Measurements from ENCODE around the gene ASTN1. TPM values are rescaled to one million over a fixed set of nuclear protein-coding genes. Genes with fewer than 3 reads are reported as not detected.
"Not testable (repeated sequence)": the region's sequence is repeated elsewhere in the genome, so short reads cannot be mapped to it uniquely, and the experiment has no call there.

Gene ASTN1
- total RNA-seq, 2 donors from 2014 or later: 0.06 to 0.39 TPM

DNA sequence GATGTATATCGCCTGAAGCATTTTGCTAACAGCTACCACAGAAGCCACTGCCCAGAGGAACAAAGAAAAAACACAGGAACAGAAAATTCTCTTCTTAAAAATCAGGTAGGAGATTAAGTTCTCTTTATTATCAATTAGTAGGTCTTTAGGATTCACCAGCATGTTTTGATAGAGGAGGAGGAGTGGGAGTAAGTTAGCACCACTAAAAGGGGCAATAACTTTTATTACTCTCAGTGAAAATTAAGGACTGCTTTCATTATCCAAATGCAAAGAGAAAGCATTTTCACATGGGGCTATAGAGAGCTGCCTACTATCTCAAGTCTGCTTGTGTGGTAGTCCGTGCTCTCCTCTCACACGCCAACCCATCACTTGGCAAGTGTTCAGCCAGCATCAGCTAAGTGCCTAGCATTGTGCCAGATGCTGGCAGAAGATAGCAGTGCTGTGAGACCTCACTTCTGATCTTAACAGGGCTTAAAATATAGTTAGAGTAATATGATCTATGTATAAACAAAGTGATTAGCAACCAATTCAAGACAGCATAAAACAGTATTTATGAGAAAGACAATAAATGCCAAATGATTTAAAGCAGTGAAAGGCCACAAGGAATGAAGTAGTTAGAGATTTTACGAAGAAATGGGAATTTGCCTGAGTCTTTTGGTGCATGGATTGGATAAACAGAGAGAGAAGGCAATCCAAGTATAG lies 39.8 kb downstream of the ASTN1 start:
- DNase-seq (no peak), ATAC-seq (no peak)
- intact Hi-C loops (cut with DNase I, micrococcal nuclease): no loop called here

DNA sequence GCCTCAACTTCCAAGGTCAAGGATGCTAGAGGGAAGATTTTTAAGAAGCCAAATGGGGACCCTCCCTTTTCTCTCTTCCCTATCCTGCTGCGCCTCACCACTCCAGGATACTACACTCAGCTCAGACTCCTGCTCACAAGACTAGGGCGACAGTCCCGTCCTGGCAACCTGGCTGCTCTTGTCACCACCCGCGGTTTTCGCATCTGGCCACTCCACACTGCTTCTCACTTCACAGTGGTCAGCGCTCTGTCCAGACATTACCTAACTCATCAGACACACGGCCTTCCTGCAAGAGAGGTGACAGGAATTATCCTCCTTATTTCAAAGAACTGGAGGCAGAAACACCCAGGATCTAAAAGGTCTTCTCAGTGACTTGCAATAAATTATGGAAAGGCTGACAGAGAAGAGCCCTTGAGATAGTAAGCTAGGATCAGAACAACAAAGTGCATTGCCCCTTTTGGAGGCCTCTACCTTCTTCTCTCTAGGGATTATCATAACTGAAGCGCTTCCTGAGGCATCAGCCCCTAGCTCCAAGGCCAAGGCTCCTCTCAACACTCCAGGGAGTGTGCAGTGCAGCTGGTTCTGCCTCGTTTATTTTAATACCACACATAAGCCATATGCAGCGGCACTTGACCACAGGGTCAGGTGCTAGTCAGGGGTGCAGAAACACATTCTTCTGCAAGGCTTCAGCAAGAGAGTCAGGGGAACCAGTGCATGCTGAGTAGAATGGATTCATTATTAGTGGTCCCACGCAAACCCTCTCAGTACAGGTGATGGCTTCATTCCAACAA lies 41.9 kb downstream of the ASTN1 start:
- intact Hi-C loops (cut with DNase I, micrococcal nuclease): no loop called here
- no peak for DNase-seq
- no peak for ATAC-seq

DNA sequence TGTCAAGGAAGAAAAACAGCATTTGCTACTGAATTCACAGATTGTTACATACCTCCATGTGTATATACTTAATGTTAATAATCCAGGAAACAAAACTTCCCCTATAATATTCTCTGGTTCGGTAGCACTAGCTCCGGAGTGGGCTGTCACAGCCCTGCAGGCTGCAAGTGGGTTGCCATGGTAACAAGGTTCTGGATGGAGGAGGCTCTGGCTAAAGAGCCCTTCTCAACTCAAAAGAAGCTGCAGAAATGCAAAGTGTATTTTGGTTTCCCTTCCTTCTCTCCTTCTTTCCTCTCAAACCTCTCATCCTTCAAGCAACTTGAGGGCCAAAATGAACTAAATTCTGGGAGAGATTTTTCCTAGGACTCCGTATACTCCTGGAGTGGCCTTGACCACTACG lies 45.2 kb downstream of the ASTN1 start:
- intact Hi-C loops (cut with DNase I, micrococcal nuclease): no loop called here
- DNase-seq (no peak), ATAC-seq (no peak)

DNA sequence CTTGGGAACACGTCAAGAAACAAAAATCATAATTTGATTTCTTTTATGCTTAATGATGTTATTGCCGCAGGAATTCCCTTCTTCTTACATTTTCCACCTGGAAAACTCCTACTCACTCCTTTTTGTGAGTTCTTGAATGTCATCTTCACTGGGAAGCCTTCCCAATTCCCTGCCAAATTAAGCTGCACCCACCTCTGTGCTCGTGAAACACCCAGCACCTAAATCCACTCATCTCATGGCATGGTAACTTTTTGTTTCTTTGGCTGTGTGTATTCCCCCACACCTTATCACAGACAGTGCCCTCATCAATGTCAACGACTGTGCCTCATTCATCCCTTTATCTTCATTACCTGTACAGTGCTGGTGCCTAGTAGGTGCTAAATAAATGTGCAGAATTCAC lies 45.6 kb downstream of the ASTN1 start:
- DNase-seq: no peak
- intact Hi-C loops (cut with DNase I, micrococcal nuclease): no loop called here

DNA sequence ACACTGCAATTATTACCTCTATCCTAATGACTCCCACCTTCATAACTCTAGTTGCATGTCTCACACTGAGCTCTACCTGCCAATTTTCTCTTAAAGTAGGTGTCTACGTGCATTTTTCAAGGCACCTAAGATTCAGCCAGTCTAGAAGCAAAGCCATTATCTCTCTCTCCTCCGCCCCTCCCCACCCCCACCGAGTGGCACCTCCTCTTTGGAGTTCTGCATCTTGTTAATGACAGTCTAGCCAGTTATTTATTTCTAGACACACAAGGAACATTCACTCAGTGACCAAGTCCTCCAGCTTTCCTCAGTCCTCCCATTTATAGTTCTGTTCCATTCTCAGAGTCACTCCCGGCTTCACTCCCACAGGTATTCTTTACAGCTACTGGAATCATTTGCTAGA lies 47.6 kb downstream of the ASTN1 start:
- intact Hi-C loops (cut with DNase I, micrococcal nuclease): no loop called here

More for the DNA sequence above, 45.6 kb downstream of the ASTN1 start:
- no peak for ATAC-seq

DNA sequence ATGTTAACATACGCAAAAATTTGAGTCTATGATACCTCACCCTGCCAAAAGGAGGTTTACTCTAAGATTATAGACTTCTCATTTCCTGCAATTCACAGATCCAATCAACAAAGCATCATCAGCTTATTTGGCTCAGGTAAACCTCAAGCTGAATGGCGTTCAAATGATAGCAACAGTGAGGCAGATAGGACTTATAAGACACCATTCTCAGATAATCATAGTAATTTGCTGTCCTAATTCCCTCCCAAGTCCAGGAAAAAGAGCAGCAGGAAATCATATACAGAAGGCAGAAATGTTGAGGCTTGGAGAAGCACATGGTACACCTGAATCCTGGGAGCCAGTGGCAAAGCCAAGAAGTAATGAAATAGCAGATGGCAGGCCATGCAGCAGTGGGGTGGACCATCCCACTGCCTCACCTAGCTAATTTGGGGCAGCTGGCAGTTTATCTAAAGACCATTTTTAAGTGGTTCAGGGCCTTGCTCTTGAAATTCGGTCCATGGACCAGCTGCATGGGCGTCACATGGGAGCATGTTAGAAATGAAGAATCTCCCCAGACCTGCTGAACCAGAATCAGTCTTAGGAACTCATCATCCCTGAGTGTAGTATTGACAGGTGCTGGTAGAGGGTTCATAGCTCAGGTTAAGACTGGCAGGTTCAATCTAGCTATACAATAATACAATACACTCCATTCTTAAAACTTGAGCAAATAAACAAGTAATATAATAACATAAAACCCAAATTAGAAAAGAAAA lies 57.7 kb downstream of the ASTN1 start:
- DNase-seq: no peak
- ATAC-seq: no peak
- intact Hi-C loops (cut with DNase I, micrococcal nuclease): no loop called here

More for the DNA sequence above, 47.6 kb downstream of the ASTN1 start:
- no peak for DNase-seq
- no peak for ATAC-seq

DNA sequence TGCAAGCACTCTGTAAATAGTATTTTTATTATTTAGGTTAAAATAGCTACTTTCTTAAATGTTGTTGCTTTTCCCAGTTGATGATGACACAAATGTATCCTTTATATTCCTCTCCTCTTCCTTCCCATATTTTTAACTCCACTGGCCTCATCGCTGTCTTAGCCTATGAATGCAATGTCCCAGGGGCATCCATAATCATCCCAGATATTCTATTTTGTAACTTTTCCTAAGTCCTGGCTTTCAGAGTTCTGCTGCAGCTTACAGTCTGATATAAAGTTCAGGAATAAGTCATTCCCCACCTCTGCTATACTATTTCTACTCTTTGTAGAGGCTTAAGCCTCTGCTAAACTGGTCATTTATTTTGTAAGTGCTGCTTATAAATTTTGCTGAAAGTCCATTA lies 58.3 kb downstream of the ASTN1 start:
- intact Hi-C loops (cut with DNase I, micrococcal nuclease): no loop called here
- DNase-seq (no peak), ATAC-seq (no peak)

DNA sequence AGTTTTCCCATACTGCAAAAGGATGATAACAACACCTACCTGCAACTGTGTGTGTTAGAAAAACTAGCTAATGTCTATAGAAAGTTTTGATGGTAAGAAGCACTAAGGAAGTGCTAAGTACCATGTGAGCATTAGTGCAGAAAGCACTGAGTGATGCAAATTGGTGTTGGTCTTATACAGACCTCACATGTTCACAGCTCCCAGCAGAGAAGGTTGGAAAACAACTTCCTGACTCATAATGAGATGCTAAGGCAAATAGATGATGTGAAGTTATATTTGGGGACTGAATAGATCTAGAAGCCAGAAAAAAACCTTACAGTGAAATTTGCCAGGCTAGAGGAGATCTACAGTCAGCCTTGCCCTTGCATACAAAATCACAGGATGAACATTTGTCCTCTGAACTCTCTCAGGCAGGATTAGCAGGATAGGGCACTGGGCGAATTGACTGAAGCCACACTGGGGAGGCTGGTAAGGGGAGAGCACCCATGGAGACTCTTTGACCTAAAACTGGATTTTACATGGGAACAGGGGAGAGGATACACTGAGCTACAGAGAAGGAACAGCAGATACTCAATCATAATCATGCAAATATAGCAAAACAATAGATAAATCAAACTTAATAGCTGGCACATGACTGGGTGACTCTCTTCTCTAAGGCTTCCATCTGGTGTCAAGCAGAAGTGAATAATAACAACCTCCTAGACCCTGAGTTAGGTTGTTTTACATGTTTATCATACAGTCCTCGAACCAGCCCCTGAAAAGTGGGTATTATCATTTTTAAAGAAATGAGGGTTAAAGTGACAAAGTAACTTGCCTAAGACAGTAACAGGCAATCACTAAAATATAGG lies 61.3 kb downstream of the ASTN1 start:
- intact Hi-C loops (cut with DNase I, micrococcal nuclease): no loop called here
- no peak for ATAC-seq

DNA sequence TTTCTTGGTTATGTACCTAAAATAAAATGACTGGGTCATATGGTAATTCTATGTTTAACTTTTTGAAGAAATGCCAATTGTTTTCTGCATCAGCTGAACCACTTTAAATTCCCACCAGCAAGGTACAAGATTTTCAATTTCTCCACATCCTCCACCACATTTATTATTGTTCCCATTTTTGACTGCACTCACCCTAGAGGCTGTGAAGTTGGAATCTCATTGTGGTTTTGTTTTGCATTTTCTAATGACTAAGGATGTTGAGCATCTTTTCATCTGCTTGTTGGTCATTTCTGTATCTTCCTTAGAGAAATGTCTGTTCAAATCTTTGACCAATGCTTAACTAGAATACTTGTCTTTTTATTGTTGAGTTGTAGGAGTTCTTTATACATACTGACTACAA lies 72.5 kb downstream of the ASTN1 start:
- intact Hi-C loops (cut with DNase I, micrococcal nuclease): no loop called here
- no peak for DNase-seq
- no peak for ATAC-seq

More for the DNA sequence above, 61.3 kb downstream of the ASTN1 start:
- DNase-seq: no peak

DNA sequence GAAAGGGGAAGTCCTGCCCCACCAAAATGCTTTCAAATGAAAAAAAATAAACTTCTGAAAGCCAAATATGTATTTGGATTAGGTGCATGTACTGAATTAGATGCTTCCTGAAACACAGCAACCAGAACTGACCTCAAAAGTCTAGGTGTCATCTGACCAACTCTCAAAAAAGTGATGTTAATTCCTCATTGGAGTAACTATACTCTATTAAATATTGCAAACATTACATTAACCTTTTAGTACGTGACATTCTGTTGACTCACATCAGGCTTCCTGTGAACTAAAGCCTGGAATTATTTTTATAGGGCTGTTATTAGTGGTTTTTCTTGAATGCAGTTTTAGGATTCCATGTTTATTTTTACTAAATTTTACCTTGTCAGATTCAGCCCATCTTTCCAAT lies 73.5 kb downstream of the ASTN1 start:
- intact Hi-C loops (cut with DNase I, micrococcal nuclease): no loop called here
- no peak for DNase-seq

DNA sequence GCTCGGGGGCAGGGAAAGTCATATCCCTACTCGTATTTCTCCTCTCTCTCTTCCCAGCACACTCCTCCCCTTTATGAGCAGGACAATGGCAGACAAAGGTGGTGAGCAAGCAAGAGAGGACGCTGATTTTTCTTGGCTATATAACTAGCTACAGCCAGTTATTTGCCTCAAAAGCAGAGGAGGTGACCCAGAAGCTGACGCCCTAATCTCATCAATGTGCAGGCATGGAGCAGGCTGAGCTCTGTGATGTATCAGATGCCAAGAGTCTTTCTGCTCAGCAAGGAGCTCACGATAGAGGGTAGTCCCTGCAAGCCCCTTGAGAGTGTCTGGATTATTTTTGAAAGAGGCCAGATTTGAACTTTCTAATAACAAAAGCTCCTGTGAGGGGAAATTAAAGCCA lies 75.5 kb downstream of the ASTN1 start:
- DNase-seq: no peak
- no peak for ATAC-seq
- intact Hi-C loops (cut with DNase I, micrococcal nuclease): no loop called here

More for the DNA sequence above, 73.5 kb downstream of the ASTN1 start:
- no peak for ATAC-seq

DNA sequence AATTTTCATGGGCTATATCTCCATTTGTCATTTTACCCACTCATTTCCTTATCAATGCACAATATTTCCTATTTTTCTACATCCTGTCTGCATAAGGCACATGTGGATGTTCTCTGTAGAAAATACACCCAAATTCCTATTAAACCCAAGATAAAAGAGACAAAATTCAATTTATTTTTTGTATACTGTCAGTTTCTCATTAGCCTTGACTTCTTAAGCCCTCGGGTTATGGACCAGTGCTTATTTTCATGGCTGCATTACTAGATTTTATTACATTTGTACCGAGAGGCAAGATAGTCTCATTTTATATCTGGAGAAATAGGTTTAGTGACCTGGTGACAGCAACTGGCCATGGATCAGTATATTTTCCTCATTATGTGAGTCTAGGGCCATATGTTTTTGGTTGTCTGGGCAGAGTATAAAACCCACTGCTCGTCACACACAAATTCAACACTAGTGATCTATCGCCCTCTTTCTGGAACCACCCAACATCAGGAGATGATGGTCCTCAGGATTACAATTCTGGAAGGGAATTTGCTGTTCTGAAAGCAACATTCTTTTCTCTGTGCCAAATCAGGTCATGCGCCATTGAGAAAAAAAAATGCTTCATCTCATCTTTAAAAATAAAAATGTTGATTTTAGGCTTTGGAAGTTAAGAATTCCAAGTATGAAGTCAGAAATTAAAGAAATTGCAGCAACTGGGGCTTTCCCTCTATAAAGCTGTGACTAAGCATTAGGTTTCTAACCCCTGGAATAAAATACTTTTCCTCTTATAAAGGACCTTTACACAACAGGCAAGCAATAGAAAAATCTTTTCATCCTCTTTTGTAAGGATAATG lies 81.4 kb downstream of the ASTN1 start:
- DNase-seq: no peak
- intact Hi-C loops (cut with DNase I, micrococcal nuclease): no loop called here
- ATAC-seq: no peak

DNA sequence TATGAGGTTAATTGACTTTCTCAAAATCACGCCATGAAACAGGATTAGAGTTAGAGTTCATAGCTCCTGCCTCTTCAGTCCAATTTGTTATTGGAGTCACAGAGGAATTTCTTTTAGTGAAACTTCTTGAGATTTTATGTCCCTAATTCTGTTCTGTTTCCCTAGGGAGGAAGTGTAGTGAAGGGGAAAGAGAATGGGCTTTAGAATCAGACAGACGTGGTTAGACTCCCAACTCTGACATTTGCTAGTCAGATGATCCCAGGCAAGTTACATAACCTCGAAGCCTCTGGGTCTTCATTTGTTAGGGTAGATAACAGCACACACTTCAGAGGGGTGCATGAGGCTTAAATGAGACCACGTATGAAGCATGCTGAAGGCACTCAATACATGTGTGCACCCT lies 83.9 kb downstream of the ASTN1 start:
- ATAC-seq: no peak
- no peak for DNase-seq
- intact Hi-C loops (cut with DNase I, micrococcal nuclease): no loop called here

DNA sequence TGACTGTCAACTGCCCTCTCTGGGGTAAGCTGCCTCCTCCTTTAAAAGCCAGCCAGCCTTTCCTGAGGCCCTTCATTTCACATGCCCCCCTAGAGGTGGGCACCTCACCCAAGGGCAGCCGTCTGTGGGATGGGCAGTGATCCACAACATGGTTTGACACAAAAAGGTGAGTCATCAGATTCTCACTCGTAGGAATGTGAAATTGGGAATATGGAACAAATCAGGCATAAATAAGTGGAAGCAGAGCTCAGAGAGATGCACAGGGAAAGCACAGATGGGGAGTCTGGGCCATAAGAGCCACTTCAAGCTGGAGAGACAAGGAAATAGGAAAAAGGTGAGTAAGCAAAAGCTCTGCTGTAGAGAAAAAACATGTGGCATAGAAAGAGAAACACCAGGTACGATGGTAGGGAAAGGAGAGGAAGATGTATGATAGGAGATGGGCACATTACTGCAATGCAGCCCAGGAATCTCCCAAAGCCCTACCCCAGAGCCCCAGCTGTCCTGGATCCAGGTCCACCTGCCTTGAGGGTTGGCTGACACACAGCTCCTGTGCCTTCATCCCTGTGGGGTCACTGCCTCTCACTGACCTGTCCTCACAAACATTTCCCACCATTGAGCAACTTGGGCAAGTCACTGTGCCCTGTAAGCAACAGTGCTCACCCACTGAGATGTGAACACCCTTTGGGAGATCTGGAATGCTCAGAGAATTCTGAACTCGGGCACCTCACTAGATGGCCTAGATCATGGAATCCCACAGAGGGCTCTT lies 86.6 kb downstream of the ASTN1 start:
- DNase-seq (no peak), ATAC-seq (no peak)
- intact Hi-C loops (cut with DNase I, micrococcal nuclease): no loop called here

DNA sequence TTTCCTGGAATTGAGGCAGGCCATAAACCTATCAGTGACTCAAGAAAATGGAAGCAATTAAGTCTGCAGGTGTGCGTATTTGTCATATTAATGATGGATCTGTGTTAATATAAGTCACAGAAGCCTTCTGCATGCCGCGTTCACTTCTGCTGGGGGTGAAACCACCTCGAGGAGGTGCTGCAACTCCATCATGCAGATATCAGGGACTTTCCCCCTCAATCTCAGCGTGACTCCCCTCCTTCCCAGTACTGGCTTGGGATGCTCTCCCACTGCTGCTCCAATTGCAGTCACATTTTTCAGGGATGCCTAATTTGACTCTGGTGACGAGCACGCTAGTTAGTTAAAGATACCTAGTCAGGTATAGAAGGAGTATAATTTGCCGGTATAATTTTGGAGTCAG lies 87.5 kb downstream of the ASTN1 start:
- ATAC-seq: no peak
- no peak for DNase-seq
- intact Hi-C loops (cut with DNase I, micrococcal nuclease): no loop called here

DNA sequence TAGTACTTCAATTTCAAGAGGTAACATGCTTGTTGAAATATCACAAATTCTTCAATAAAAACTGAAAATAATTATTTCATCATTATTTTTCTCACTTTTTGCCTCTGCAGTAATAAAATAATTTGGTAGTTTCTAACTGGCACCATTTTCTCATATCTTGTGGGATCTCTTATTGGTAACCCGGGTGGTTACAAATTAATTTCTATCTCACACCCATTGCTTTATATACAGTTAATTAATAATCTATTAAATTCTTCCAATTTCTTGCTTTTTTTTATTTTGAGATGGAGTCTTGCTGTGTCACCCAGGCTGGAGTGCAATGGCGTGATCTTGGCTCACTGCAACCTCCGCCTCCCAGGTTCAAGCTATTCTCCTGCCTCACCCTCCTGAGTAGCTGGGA lies 89.7 kb downstream of the ASTN1 start:
- intact Hi-C loops (cut with DNase I, micrococcal nuclease); DNase-seq; ATAC-seq: not testable (repeated sequence)

DNA sequence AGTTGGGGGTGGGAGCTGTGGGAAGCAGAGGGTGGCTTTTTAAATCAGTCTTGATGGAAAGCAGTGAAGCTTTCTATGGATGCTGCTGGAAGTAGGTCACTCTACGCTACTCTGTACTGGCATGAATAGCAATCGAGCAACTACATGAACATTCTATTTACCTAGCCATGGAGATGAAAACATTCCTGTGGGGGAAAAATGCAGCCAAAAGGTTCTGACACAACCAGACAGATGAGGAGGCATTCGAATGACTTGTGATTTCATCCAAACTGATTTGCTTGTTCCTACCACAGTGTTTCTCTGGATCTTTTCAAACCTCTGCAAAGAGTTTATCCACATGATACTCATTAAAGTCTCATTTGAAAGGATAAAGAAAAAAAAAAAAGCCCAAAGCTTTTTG lies 95.0 kb downstream of the ASTN1 start:
- ATAC-seq: no peak
- intact Hi-C loops (cut with DNase I, micrococcal nuclease): no loop called here
- DNase-seq: no peak

Measured in left colon (tissue), 2 donors.